ENCODE data around the gene FBL. TPM values are rescaled to one million over a fixed set of nuclear protein-coding genes. Genes with fewer than 3 reads are reported as not detected.

FBL gene
- total RNA-seq, 1 experiment from 2014 or later: 554 TPM

- H4K20me1 ChIP-seq (ENCODE audit: insufficient read depth): no peaks in the 10 kb centered on the region
- DNase-seq (ENCODE audit: low read depth, low spot score) (no peak), ATAC-seq (no peak)
- no TSS peak for BruUV-seq (replicated peaks)
- H3K4me2 ChIP-seq (ENCODE audit: low read length): no peak overlapping the region
- ChIA-PET RAD21 (ENCODE audit: low non-redundant PET in 1 of 2, low total read pairs in 2 of 2, uncharacterized antibody in 2 of 2, unreplicated experiment in 2 of 2) (no interaction called here), POLR2A (no interaction called here), CTCF (no interaction called here)
- H3K27ac ChIP-seq (ENCODE audit: low read depth, low read length): no peak overlapping the region
- H3K4me1 ChIP-seq (ENCODE audit: control insufficient read depth in 1 of 2, insufficient read depth in 2 of 2, low read length in 2 of 2): peaks cover 0 to 5% of the 10 kb centered on the region in 2 experiments; a peak in 2 of 4 replicates
- H3K9me2 ChIP-seq (ENCODE audit: insufficient read depth): no peaks in the 10 kb centered on the region
- H3K27me3 ChIP-seq (ENCODE audit: insufficient read depth, low read length): no peaks in the 10 kb centered on the region
- intact Hi-C loops (cut with micrococcal nuclease): no loop called here
- no peak overlapping the region for H3K9ac ChIP-seq (ENCODE audit: low read length)
- no peaks in the 10 kb centered on the region for H3K36me3 ChIP-seq (ENCODE audit: control insufficient read depth in 1 of 2, insufficient read depth in 2 of 2, low read length in 2 of 2)
- H3K9me3 ChIP-seq (ENCODE audit: control insufficient read depth in 1 of 2, insufficient read depth in 1 of 2, low read depth in 1 of 2, low read length in 2 of 2): no peaks in the 10 kb centered on the region
- H3K4me3 ChIP-seq (replicated peaks in 1 of 2; ENCODE audit: low read depth in 1 of 2, low read length in 2 of 2): no peak overlapping the region
- TF ChIP-seq EGR1 (IDR thresholded peaks at IDR 0.05; ENCODE audit: low read depth): no peak
- TF ChIP-seq POLR2A (IDR thresholded peaks at IDR 0.05; ENCODE audit: borderline replicate concordance, extremely low read depth, insufficient read depth, insufficient read length): no peak
- TF ChIP-seq YY1 (IDR thresholded peaks at IDR 0.05; ENCODE audit: extremely low read depth, insufficient replicate concordance, low read depth, low read length): no peak
- no peak for TF ChIP-seq RAD21 (IDR thresholded peaks at IDR 0.05; ENCODE audit: low read depth)
- no peak for TF ChIP-seq ZBTB33 (IDR thresholded peaks at IDR 0.05; ENCODE audit: extremely low read depth, insufficient replicate concordance, low read length)
- no peak overlapping the region for H2AFZ ChIP-seq (ENCODE audit: low read depth, low read length, poor library complexity, severe bottlenecking)
- H3K79me2 ChIP-seq (ENCODE audit: insufficient read depth, low read length): no peaks in the 10 kb centered on the region
Measured at GRCh38 chr19:39867133-39867532, 21.0 kb upstream of the FBL start.

GRCh38 chr19:39865953-39866352, 19.8 kb upstream of the FBL start:
- intact Hi-C loops (cut with micrococcal nuclease): no loop called here
- no peaks in the 10 kb centered on the region for H3K9me3 ChIP-seq (ENCODE audit: control insufficient read depth in 1 of 2, insufficient read depth in 1 of 2, low read depth in 1 of 2, low read length in 2 of 2)
- ChIA-PET RAD21 (ENCODE audit: low non-redundant PET in 1 of 2, low total read pairs in 2 of 2, uncharacterized antibody in 2 of 2, unreplicated experiment in 2 of 2) (no interaction called here), POLR2A (no interaction called here), CTCF (no interaction called here)
- H3K9ac ChIP-seq (ENCODE audit: low read length): no peak overlapping the region
- no peaks in the 10 kb centered on the region for H3K36me3 ChIP-seq (ENCODE audit: control insufficient read depth in 1 of 2, insufficient read depth in 2 of 2, low read length in 2 of 2)
- H3K79me2 ChIP-seq (ENCODE audit: insufficient read depth, low read length): no peaks in the 10 kb centered on the region
- H3K4me1 ChIP-seq (ENCODE audit: control insufficient read depth in 1 of 2, insufficient read depth in 2 of 2, low read length in 2 of 2): peaks cover 0 to 5% of the 10 kb centered on the region in 2 experiments; a peak in 2 of 4 replicates
- H3K4me2 ChIP-seq (ENCODE audit: low read length): no peak overlapping the region
- TF ChIP-seq EZH2 (IDR thresholded peaks at IDR 0.05): no peak
- TF ChIP-seq FOSL1 (IDR thresholded peaks at IDR 0.05; ENCODE audit: low read depth): no peak
- TF ChIP-seq CTCF (IDR thresholded peaks at IDR 0.05 in 2 of 3, conservative IDR thresholded peaks at IDR 0.05 in 1 of 3; ENCODE audit: borderline replicate concordance in 1 of 3, insufficient read depth in 1 of 3, low read depth in 2 of 3, low read length in 2 of 3): no peak
- TF ChIP-seq ZFX (IDR thresholded peaks at IDR 0.05): no peak
- no peak for TF ChIP-seq CBX3 (IDR thresholded peaks at IDR 0.05; ENCODE audit: low read depth)
- TF ChIP-seq RAD21 (IDR thresholded peaks at IDR 0.05; ENCODE audit: low read depth): no peak
- no peak for TF ChIP-seq ELF1 (IDR thresholded peaks at IDR 0.05; ENCODE audit: borderline replicate concordance, low read depth)
- TF ChIP-seq EGR1 (IDR thresholded peaks at IDR 0.05; ENCODE audit: low read depth): no peak
- no peak for TF ChIP-seq JUND (IDR thresholded peaks at IDR 0.05)
- ATAC-seq: no peak
- H4K20me1 ChIP-seq (ENCODE audit: insufficient read depth): no peaks in the 10 kb centered on the region
- no peaks in the 10 kb centered on the region for H3K27me3 ChIP-seq (ENCODE audit: insufficient read depth, low read length)
- BruUV-seq (replicated peaks): no TSS peak
- no peak overlapping the region for H2AFZ ChIP-seq (ENCODE audit: low read depth, low read length, poor library complexity, severe bottlenecking)
- H3K9me2 ChIP-seq (ENCODE audit: insufficient read depth): no peaks in the 10 kb centered on the region
- no peak overlapping the region for H3K27ac ChIP-seq (ENCODE audit: low read depth, low read length)
- no peak overlapping the region for H3K4me3 ChIP-seq (replicated peaks in 1 of 2; ENCODE audit: low read depth in 1 of 2, low read length in 2 of 2)
- DNase-seq (ENCODE audit: low read depth, low spot score): no peak

All from HCT116 (cell line).